Type B pancreatic cell (in vitro differentiated cells): ENCODE measurements around the gene ZNF624. TPM values are rescaled to one million over a fixed set of nuclear protein-coding genes. Genes with fewer than 3 reads are reported as not detected.
"Not testable (repeated sequence)": the region's sequence is repeated elsewhere in the genome, so short reads cannot be mapped to it uniquely, and the experiment has no call there.

Source experiments
- DNase-seq: peaks from one replicate; pipeline ENCODE4 v3.0.0; 2021; ENCODE audit warnings: mixed read lengths; ENCODE audit not compliant: unreplicated experiment; ENCODE audit errors: extremely low spot score
- H3K27ac Mint-ChIP-seq: 2 replicates; pipeline ENCODE4 v1.8.0; 2021; ENCODE audit warnings: mild to moderate bottlenecking, mixed read lengths
- H3K27me3 Mint-ChIP-seq: 2 replicates; pipeline ENCODE4 v1.8.0; 2021; ENCODE audit warnings: mixed read lengths
- H3K36me3 Mint-ChIP-seq: 2 replicates; pipeline ENCODE4 v1.8.0; 2021; ENCODE audit warnings: mixed read lengths
- H3K4me1 Mint-ChIP-seq: one replicate; pipeline ENCODE4 v1.8.0; 2021; ENCODE audit warnings: mixed read lengths; ENCODE audit not compliant: unreplicated experiment
- H3K4me3 Mint-ChIP-seq: 2 replicates; pipeline ENCODE4 v1.8.0; 2021; ENCODE audit warnings: mild to moderate bottlenecking, mixed read lengths
- H3K9me3 Mint-ChIP-seq: 2 replicates; pipeline ENCODE4 v1.8.0; 2021; ENCODE audit warnings: mixed read lengths
- long read RNA-seq: library from polyadenylated mRNA; unstranded; transcript quantifications from one replicate; pipeline ENCODE4 v2.0.0, GENCODE V29; 2020
- total RNA-seq: library from RNA; stranded (reverse); gene quantifications from 2 replicates; pipeline ENCODE4 v1.2.1, GENCODE V29; 2021; ENCODE audit warnings: low replicate concordance
- TF ChIP-seq, protein P1 (sequence below): fragments of 200-600 bp; sonication (generic); conservative IDR thresholded peaks from 2 replicates; pipeline ENCODE4 v1.5.0; 2021; ENCODE audit warnings: antibody characterized with exemption, mild to moderate bottlenecking

Gene ZNF624
- total RNA-seq = 7.0 and 9.1 TPM in 2 replicates
- long read RNA-seq, full-length matches to known transcripts = 1 of 2 reads
- long read RNA-seq, partial matches to known transcripts = 0 of 2 reads
- long read RNA-seq, other reads (novel, unspliced or antisense) = 1 of 2 reads

DNA sequence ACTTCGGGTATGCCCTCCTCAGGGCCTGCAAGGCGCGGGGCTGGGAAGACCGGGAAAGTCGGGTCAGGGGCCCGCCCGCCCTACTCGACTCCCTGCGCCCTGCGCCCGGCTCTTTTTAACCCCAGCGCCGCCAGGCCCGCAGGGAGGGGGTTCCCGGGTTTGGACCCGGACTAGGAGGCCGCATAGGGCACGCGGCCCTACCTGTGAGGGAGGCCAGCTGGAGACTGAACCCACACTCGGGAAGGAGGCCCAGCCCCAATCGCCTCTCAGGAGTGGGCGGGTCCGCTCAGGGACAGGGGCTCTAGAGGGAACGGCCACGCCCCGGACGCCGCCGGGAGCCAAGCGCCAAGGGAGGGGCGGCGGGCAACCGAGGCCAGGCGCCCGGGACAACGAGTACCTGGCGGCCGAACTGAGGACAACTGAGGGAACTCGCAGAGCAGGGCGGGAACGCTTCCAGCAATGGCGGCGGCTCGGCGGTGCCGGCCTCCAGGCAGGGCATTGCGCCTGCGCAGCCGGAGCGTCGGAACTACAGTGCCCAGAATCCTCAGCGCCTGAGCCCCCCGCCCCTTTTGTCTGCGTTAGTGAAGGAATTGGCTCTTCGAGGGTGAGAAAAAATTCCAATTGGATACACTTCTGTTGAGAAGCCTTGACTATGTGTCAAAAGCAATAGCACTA is at the start of gene ZNF624:
Gene ZNF624 (minus strand): TSS at position 484 of the 675 bp plus-strand sequence.
- H3K36me3 Mint-ChIP-seq = peaks cover 12% of the 10 kb centered on the region
- peak; percentile 95 for DNase-seq
- peaks cover 17% of the 10 kb centered on the region for H3K4me1 Mint-ChIP-seq
- H3K27me3 Mint-ChIP-seq = peaks cover 6% of the 10 kb centered on the region
- TF ChIP-seq, protein P1, sequence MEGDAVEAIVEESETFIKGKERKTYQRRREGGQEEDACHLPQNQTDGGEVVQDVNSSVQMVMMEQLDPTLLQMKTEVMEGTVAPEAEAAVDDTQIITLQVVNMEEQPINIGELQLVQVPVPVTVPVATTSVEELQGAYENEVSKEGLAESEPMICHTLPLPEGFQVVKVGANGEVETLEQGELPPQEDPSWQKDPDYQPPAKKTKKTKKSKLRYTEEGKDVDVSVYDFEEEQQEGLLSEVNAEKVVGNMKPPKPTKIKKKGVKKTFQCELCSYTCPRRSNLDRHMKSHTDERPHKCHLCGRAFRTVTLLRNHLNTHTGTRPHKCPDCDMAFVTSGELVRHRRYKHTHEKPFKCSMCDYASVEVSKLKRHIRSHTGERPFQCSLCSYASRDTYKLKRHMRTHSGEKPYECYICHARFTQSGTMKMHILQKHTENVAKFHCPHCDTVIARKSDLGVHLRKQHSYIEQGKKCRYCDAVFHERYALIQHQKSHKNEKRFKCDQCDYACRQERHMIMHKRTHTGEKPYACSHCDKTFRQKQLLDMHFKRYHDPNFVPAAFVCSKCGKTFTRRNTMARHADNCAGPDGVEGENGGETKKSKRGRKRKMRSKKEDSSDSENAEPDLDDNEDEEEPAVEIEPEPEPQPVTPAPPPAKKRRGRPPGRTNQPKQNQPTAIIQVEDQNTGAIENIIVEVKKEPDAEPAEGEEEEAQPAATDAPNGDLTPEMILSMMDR = peak; percentile 28
- peak within 1 kb of the TSS; percentile 87 for H3K27ac Mint-ChIP-seq
- H3K4me3 Mint-ChIP-seq = peak within 1 kb of the TSS; percentile 89
- no peaks in the 10 kb centered on the region for H3K9me3 Mint-ChIP-seq

- not testable (repeated sequence) for H3K4me3 Mint-ChIP-seq, DNase-seq, H3K27me3 Mint-ChIP-seq, H3K27ac Mint-ChIP-seq, H3K9me3 Mint-ChIP-seq, H3K4me1 Mint-ChIP-seq, H3K36me3 Mint-ChIP-seq
Observed at GRCh38 chr17:16697603-16698002, 44.0 kb upstream of the ZNF624 start.

- H3K9me3 Mint-ChIP-seq, H3K27me3 Mint-ChIP-seq, DNase-seq, H3K27ac Mint-ChIP-seq, H3K36me3 Mint-ChIP-seq, H3K4me3 Mint-ChIP-seq, H3K4me1 Mint-ChIP-seq: not testable (repeated sequence)
Observed at GRCh38 chr17:16690447-16690846, 36.8 kb upstream of the ZNF624 start.

DNA sequence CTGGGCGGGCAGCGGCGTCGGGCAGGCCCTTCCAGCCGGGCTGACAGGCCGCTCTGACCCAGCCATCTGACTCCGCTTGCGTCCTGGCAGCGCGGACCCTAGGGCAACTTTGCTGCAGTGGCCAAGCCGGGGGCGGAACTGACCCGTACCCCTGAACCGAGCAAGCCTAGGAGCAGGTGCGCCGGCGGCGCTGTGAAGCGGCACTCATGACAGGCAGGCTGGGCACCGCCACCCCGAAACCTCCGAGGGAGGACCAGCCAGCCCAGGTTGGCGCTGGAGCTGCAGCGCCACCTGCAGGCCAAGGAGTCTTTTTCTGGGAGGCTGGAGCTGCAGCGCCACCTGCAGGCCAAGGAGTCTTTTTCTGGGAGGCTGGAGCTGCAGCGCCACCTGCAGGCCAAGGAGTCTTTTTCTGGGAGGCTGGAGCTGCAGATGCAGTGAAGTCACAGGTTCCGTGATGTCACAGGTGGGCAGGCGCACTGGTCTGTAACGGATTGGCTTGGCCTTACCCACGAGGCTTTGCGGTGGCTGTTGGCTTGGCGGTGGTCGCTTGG is 36.2 kb upstream of the ZNF624 start, which contains the start of gene CCDC144A:
Gene CCDC144A (plus strand): TSS at position 511 of the 551 bp plus-strand sequence. CDS start 160 bp downstream, outside the sequence.
- not testable (repeated sequence) for DNase-seq, H3K36me3 Mint-ChIP-seq, H3K4me1 Mint-ChIP-seq, H3K27ac Mint-ChIP-seq, H3K27me3 Mint-ChIP-seq, H3K4me3 Mint-ChIP-seq, H3K9me3 Mint-ChIP-seq
- TF ChIP-seq, protein P1 = peak; percentile 69

DNA sequence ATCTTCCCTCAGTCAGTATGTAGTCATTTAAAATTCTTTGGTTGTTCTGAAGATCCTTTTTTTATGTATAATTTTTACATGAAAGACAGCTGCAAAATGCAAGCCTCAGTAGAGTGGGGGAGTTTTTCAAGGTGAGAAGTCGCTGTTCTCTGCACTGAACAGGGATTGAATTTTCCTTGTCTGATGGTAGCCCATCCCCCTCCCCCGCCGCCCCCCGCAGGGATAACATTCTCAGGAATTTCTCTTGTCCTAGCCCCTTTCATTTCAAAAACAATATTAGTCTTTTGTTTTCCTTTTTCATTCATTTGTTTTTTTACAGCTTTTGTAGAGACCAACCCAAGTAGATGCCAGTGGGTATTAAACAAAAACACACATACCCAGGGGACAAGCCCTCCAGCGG is 33.5 kb upstream of the ZNF624 start:
- not testable (repeated sequence) for DNase-seq, H3K4me1 Mint-ChIP-seq, H3K27ac Mint-ChIP-seq, H3K4me3 Mint-ChIP-seq, H3K9me3 Mint-ChIP-seq, H3K36me3 Mint-ChIP-seq
- H3K27me3 Mint-ChIP-seq = peaks cover 20% of the 10 kb centered on the region

DNA sequence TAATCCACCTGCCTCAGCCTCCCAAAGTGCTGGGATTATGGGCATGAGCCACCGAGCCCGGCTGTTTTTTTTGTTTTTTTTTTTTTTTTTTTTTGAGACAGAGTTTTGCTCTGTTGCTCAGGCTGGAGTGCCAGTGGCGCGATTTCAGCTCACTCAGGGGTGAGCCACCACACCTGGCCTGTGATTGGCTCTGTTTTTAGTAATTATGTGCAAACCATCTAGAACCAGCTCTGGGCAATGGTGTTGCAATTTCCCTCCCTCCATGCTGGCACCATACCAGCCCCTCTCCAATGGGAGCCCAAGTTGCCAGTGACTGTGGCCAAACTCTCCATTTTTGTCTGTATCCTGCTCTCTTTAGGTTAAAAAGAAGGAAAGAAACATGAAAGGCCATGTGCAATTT is 32.4 kb upstream of the ZNF624 start:
- DNase-seq, H3K36me3 Mint-ChIP-seq, H3K4me3 Mint-ChIP-seq, H3K4me1 Mint-ChIP-seq, H3K27ac Mint-ChIP-seq, H3K9me3 Mint-ChIP-seq: not testable (repeated sequence)
- H3K27me3 Mint-ChIP-seq = peaks cover 23% of the 10 kb centered on the region

DNA sequence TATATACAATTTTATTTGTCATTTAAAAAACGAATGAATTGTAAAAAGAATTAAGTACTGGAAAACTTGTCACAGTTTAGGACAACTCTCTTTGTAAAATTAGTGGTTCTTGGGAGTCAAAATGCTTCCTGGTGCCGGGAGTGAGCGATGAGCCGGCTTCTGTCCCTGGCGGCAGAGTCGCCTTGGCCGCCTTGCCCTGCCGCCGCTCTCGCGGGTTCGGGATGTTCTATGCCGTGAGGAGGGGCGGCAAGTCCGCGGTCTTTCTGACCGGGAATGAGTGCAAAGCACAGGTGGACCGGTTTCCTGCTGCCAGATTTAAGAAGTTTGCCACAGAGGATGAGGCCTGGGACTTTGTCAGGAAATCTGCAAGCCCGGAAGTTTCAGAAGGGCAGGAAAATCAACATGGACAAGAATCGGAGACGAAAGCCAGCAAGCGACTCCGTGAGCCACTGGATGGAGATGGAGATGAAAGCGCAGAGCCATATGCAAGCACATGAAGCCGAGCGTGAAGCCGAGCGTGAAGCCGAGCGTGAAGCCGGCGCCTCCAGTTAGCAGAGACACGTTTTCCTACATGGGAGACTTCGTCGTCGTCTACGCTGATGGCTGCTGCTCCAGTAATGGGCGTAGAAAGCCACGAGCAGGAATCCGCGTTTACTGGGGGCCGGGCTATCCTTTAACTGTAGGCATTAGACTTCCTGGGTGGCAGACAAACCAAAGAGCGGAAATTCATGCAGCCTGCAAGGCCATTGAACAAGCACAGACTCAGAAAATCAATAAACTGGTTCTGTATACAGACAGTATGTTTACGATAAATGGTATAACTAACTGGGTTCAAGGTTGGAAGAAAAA is 29.9 kb upstream of the ZNF624 start:
- not testable (repeated sequence) for H3K9me3 Mint-ChIP-seq, H3K27ac Mint-ChIP-seq, H3K4me1 Mint-ChIP-seq, DNase-seq, H3K36me3 Mint-ChIP-seq
- H3K4me3 Mint-ChIP-seq = peak overlapping the region; percentile 45
- peaks cover 23% of the 10 kb centered on the region for H3K27me3 Mint-ChIP-seq
